Measurements from ENCODE around the gene CYB5B.

Gene CYB5B

DNA sequence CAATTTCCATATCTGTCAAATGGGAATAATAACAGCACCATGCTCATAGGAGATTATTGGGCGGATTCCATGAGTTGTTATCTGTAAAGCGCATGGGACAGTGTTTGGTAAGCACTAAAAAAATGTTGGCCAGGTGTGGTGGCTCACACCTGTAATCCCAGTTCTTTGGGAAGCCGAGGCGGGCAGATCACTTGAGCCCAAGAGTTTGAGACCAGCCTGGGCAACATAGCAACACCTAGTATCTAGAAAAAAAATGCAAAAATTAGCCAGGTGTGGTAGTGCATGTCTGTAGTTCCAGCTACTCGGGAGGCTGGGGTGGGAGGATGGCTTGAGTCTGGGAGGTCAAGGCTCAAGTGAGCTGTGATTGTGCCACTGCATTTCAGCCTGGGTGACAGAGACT lies 74.5 kb downstream of the CYB5B start:
- peaks cover 7% of the 10 kb centered on the region for H3K4me1 ChIP-seq (ENCODE audit: insufficient read depth, low read length)
- H3K36me3 ChIP-seq (ENCODE audit: insufficient read depth, low read length), result no peaks in the 10 kb centered on the region
- no peak overlapping the region for H3K9ac ChIP-seq (ENCODE audit: low read depth, low read length)
- no peaks in the 10 kb centered on the region for H3K9me3 ChIP-seq (ENCODE audit: control insufficient read depth, insufficient read depth, low read length)

DNA sequence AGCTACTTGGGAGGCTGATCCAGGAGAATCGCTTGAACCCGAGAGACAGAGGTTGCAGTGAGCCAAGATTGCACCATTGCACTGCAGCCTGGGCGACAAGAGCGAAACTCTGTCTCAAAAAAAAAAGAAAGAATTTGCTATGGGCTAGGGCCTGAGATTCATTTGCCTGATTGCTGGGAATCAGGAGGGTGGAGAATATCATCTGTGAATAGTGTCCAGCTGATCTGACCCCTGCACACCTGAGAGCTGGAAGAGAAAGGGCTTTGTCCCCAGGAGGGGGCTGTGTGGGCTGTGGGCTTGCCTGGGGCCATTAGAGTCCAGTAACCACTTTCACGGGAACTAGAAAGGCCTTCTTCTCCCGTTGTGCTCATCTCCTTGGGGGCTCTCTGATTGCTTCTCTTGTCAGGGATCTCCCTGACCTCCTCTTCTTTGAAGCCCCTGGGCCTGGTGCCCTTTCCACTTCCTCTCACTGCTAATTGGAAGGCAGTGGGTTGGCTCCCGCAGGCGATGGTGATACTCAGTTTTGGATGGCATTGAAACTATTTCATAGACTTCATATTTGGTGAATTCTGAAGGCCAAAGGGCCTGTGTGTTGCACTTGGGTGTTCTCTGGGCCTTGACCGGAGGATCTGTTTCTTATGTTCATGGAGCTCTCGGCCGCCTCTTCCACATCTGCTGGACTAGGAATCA lies 75.3 kb downstream of the CYB5B start:
- peaks cover 7% of the 10 kb centered on the region for H3K4me1 ChIP-seq (ENCODE audit: insufficient read depth, low read length)
- H3K9ac ChIP-seq (ENCODE audit: low read depth, low read length), result no peak overlapping the region
- H3K9me3 ChIP-seq (ENCODE audit: control insufficient read depth, insufficient read depth, low read length), result no peaks in the 10 kb centered on the region
- no peaks in the 10 kb centered on the region for H3K36me3 ChIP-seq (ENCODE audit: insufficient read depth, low read length)

DNA sequence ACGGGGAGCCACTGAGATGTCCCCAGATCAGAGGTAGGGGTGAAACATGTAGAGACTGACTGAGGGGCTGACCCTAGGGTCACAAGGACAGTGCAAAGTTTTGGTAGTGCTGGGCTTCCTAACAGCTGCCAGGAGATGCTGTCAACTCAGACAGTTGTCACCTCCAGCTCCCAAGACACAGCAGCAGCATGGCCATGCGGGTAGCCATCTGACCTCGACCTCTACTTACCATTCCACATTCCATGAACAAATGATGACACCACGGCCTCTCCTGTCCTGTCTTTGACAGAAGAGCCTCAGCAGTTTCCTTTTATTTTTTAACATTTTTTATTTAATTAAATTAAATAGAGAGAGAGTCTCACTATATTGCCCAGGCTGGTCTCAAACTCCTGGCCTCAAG lies 76.1 kb downstream of the CYB5B start:
- no peaks in the 10 kb centered on the region for H3K9me3 ChIP-seq (ENCODE audit: control insufficient read depth, insufficient read depth, low read length)
- H3K4me1 ChIP-seq (ENCODE audit: insufficient read depth, low read length), result peaks cover 7% of the 10 kb centered on the region
- no peaks in the 10 kb centered on the region for H3K36me3 ChIP-seq (ENCODE audit: insufficient read depth, low read length)
- H3K9ac ChIP-seq (ENCODE audit: low read depth, low read length), result no peak overlapping the region

DNA sequence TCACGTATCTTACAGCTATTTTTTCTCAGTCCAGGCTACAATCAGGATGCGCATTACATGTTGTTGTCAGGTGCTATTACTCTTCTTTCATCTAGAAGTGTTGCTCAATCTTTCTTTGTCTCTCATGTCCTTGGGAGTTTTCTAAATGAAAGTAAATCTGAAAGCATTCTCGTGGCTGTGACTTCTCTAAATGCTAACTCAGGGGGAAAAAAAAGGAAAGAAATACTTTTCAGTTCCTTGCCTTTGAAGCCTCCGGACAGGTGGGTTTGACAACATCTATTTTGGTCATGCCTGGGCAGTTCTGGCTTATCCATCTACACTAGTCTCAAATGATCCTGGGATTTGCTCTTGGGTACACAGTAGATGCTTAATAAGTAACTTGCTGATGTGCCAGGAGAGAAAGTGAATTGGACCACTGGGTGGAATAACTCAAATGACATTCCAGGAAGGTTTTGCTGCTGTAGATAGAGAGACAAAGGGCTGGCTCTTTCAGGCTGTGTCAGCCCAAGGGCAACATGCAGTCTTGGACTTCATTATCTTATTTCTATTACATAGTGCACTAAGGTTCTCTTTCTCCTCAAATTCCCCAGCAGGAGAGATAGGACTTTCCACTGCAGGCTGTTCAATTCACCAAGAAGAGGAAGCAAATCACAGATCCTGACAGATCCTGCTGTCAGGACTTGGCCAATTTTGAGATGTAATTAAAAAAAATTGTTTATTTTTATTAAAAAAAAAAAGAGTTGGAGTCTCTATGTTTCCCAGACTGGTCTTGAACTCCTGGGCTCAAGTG lies 77.7 kb downstream of the CYB5B start:
- Histone ChIP-seq H3K36me3 (ENCODE audit: insufficient read depth, low read length) (no peaks in the 10 kb centered on the region), H3K4me1 (ENCODE audit: insufficient read depth, low read length) (peaks cover 7% of the 10 kb centered on the region), H3K9ac (ENCODE audit: low read depth, low read length) (no peak overlapping the region), H3K9me3 (ENCODE audit: control insufficient read depth, insufficient read depth, low read length) (no peaks in the 10 kb centered on the region)

DNA sequence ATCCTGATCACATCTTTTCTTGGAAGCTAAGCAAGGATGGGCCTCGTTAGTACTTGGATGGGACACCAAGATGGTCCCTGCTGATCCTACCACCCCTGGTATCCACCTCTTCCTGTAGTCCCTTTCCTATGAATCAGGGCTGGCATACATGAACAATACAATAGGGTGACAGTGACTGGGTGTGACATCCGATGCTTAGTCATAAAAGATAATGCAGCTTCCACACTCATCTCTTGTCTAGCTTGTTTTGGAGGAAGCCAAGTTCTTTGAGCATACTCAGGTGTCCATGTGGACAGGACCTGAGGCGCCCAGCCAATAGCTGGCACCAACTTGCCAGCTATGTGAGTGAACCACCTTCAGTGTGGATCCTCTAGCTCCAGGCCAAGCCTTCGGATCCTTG lies 78.8 kb downstream of the CYB5B start:
- Histone ChIP-seq H3K9me3 (ENCODE audit: control insufficient read depth, insufficient read depth, low read length) (no peaks in the 10 kb centered on the region), H3K4me1 (ENCODE audit: insufficient read depth, low read length) (peaks cover 12% of the 10 kb centered on the region), H3K36me3 (ENCODE audit: insufficient read depth, low read length) (no peaks in the 10 kb centered on the region), H3K9ac (ENCODE audit: low read depth, low read length) (no peak overlapping the region)

DNA sequence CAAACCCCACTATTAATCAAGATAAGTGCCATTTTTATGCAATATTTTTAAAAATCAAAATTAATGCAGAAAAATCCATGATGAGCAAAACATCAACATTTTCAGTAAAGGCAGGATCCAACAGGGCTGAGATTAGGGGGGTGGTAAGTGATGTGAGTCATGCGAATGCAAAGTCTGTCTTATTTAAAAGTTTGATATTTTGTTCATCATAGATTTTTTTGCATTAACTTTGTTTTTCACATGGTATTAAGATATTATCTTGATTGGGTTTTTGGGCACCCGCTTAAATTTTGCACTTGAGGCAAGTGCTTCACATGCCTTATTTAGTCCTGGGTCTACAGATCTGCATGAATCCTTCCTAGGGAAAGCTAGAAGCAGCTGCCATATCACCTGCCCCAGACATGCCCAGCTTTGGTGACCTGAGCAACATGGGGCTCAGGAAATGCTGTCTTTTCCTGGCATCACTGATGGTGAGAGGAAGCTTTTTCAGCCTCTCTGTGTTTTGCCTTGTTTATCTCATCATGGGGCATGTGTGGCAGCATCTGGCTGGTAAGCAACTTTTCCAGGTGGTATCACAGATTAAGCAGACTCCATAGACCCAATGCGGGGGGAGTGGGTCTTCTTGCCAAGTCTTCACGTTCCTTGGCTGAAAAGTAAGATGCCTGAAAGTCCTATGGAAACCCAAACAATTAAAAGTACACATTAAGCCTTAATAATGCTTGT lies 83.8 kb downstream of the CYB5B start:
- no peak overlapping the region for H3K9ac ChIP-seq (ENCODE audit: low read depth, low read length)
- no peaks in the 10 kb centered on the region for H3K36me3 ChIP-seq (ENCODE audit: insufficient read depth, low read length)
- H3K4me1 ChIP-seq (ENCODE audit: insufficient read depth, low read length), result peaks cover 7% of the 10 kb centered on the region; the same call in 1 of the 2 replicates
- H3K9me3 ChIP-seq (ENCODE audit: control insufficient read depth, insufficient read depth, low read length), result no peaks in the 10 kb centered on the region

DNA sequence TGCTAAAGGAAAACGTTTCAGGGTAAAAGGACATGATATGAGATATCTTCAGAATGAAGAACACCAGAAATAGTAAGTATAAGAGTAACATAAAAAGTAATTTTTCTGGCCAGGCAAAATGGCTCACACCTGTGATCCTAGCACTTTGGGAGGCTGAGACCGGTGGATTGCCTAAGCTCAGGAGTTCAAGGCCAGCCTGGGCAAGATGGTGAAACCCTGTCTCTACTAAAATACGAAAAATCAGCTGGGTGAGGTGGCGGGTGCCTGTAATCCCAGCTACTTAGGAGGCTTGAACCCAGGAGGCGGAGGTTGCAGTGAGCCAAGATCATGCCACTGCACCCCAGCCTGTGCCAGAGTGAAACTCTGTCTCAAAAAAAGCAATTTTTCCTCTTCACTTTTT lies 84.7 kb downstream of the CYB5B start:
- Histone ChIP-seq H3K36me3 (ENCODE audit: insufficient read depth, low read length) (no peaks in the 10 kb centered on the region), H3K9me3 (ENCODE audit: control insufficient read depth, insufficient read depth, low read length) (no peaks in the 10 kb centered on the region), H3K4me1 (ENCODE audit: insufficient read depth, low read length) (peaks cover 7% of the 10 kb centered on the region; the same call in 1 of the 2 replicates), H3K9ac (ENCODE audit: low read depth, low read length) (no peak overlapping the region)

DNA sequence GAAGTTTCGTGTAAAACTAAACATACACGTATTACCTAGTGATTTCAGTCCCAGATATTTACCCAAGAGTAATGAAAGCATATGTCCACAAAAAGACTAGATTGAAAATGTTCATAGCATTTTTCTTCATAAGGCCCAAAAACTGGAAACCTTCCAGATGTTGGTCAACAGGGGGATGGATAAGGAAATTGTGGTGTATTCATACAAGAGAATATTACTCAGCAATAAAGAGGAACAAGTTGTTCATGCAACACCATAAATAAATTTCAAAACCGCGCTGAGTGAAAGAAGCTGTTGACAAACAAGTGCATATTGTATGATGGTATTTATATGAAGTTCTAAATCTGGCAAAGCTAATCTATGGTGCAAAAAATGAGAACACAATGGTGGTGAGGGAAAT lies 87.2 kb downstream of the CYB5B start:
- peaks cover 7% of the 10 kb centered on the region; the same call in 1 of the 2 replicates for H3K4me1 ChIP-seq (ENCODE audit: insufficient read depth, low read length)
- no peaks in the 10 kb centered on the region for H3K9me3 ChIP-seq (ENCODE audit: control insufficient read depth, insufficient read depth, low read length)
- no peaks in the 10 kb centered on the region for H3K36me3 ChIP-seq (ENCODE audit: insufficient read depth, low read length)
- H3K9ac ChIP-seq (ENCODE audit: low read depth, low read length), result no peak overlapping the region

DNA sequence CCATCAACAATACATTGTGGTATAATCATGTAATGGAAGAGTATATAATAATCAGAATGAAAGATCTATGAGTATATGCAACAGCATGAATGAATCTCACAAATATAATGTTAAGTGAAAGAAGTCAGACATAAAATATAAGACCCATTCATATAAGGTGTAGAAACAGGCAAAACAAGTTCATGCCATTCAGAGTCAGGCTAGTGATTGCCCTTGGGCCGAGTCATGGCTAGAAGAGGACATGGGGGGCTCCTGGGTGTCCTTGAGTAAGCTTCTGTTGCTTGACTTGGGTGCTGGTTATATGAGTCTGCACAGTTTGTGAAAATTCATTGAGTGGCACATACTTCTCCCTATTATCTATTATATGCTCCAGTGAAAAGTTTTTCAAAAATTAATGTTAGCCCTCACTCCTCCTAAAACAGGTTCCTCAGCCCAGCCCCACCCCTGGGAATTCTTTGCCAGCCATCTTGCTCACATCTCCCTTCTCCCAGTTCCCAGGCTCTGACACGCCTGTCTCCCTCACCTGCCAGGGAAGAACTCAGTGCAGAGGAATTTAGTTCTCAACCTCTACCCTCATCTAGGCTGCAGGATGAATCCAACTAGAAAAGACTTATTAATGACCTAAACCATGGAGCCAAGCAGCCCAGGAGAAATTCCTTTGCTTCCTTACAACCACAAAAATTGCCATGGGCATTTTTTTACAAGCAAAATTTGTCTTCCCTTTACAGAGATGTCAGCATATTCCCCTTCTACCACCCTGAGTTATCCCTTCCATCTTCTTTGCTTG lies 89.0 kb downstream of the CYB5B start:
- Histone ChIP-seq H3K36me3 (ENCODE audit: insufficient read depth, low read length) (no peaks in the 10 kb centered on the region), H3K4me1 (ENCODE audit: insufficient read depth, low read length) (peaks cover under 1% of the 10 kb centered on the region; the same call in 1 of the 2 replicates), H3K9me3 (ENCODE audit: control insufficient read depth, insufficient read depth, low read length) (no peaks in the 10 kb centered on the region), H3K9ac (ENCODE audit: low read depth, low read length) (no peak overlapping the region)

DNA sequence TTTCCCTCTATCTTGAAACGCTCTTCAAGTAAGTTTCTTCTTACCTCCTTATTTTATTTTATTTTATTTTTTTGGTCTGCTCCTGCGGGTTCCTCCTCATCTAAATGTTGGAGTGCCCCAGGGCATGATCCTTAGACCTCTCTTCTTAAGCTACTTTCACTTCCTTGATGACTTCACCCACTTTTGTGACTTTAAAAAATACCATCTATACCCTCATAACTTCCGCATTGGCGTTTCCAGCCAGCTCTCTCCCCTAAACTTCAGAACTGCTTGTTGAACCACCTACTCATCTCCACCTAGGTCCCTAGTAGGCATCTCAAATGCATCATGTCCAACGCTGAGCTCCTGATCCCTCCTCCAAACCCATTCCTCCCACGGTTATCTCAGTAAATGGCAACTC lies 89.9 kb downstream of the CYB5B start:
- no peaks in the 10 kb centered on the region; the same call in 1 of the 2 replicates for H3K4me1 ChIP-seq (ENCODE audit: insufficient read depth, low read length)

More for the DNA sequence above, 89.9 kb downstream of the CYB5B start:
- no peak overlapping the region for H3K9ac ChIP-seq (ENCODE audit: low read depth, low read length)
- no peaks in the 10 kb centered on the region for H3K36me3 ChIP-seq (ENCODE audit: insufficient read depth, low read length)
- H3K9me3 ChIP-seq (ENCODE audit: control insufficient read depth, insufficient read depth, low read length), result no peaks in the 10 kb centered on the region
